ENCODE measurements around the gene C11orf86.
A peak's percentile ranks its signal among the peaks of the same experiment; 100 is the strongest.
"Not testable (repeated sequence)": the region's sequence is repeated elsewhere in the genome, so short reads cannot be mapped to it uniquely, and the experiment has no call there.

Gene C11orf86

GRCh38 chr11:66967670-66968425, 7.3 kb upstream of the C11orf86 start:
- no peak for DNase-seq (ENCODE audit: low read depth, low spot score)

GRCh38 chr11:66969584-66970225, 5.4 kb upstream of the C11orf86 start:
- peak; percentile 61 for DNase-seq (ENCODE audit: low read depth, low spot score)

GRCh38 chr11:66970371-66970806, 4.7 kb upstream of the C11orf86 start:
- no peak for DNase-seq (ENCODE audit: low read depth, low spot score)

- DNase-seq (ENCODE audit: low read depth, low spot score): peak; percentile 98
Measured at GRCh38 chr11:66970807-66971442, 4.2 kb upstream of the C11orf86 start.

- no peak for DNase-seq (ENCODE audit: low read depth, low spot score)
Measured at GRCh38 chr11:66971488-66971887, 3.6 kb upstream of the C11orf86 start.

GRCh38 chr11:66973956-66974580, 1.0 kb upstream of the C11orf86 start:
- no peak for DNase-seq (ENCODE audit: low read depth, low spot score)

GRCh38 chr11:66975405-66976027, 412 bp downstream of the C11orf86 start:
- DNase-seq (ENCODE audit: low read depth, low spot score): no peak

- peak; percentile 60 for DNase-seq (ENCODE audit: low read depth, low spot score)
Measured at GRCh38 chr11:66976028-66976467, 944 bp downstream of the C11orf86 start.

- no peak for DNase-seq (ENCODE audit: low read depth, low spot score)
Measured at GRCh38 chr11:66976925-66977324, 1.8 kb downstream of the C11orf86 start.

- no peak for DNase-seq (ENCODE audit: low read depth, low spot score)
Measured at GRCh38 chr11:66978229-66978628, 3.1 kb downstream of the C11orf86 start.

GRCh38 chr11:66978717-66979116, 3.6 kb downstream of the C11orf86 start:
- no peak for DNase-seq (ENCODE audit: low read depth, low spot score)

GRCh38 chr11:66979336-66979980, 4.4 kb downstream of the C11orf86 start:
- no peak for DNase-seq (ENCODE audit: low read depth, low spot score)

- peak; percentile 95 for DNase-seq (ENCODE audit: low read depth, low spot score)
Measured at GRCh38 chr11:66981976-66982578, 7.0 kb downstream of the C11orf86 start.

- no peak for DNase-seq (ENCODE audit: low read depth, low spot score)
Measured at GRCh38 chr11:66983275-66983924, 8.3 kb downstream of the C11orf86 start.

GRCh38 chr11:66985508-66986177, 10.5 kb downstream of the C11orf86 start:
- DNase-seq (ENCODE audit: low read depth, low spot score): no peak

- DNase-seq (ENCODE audit: low read depth, low spot score): no peak
Measured at GRCh38 chr11:66986178-66986545, 11.1 kb downstream of the C11orf86 start.

GRCh38 chr11:66987158-66987620, 12.1 kb downstream of the C11orf86 start:
- no peak for DNase-seq (ENCODE audit: low read depth, low spot score)

GRCh38 chr11:66987924-66988637, 13.0 kb downstream of the C11orf86 start:
- DNase-seq (ENCODE audit: low read depth, low spot score): no peak

GRCh38 chr11:66988741-66989140, 13.6 kb downstream of the C11orf86 start:
- not testable (repeated sequence) for DNase-seq (ENCODE audit: low read depth, low spot score)
